Fibroblast of pulmonary artery (primary cell): ENCODE data around the gene PAN2.
"Not testable (repeated sequence)": the region's sequence is repeated elsewhere in the genome, so short reads cannot be mapped to it uniquely, and the experiment has no call there.

Experiments
- DNase-seq: peaks from one replicate; pipeline ENCODE4 v3.0.0-alpha.2; 2010; ENCODE audit warnings: low read depth
- H3K4me3 ChIP-seq: replicated peaks from 2 replicates; pipeline ENCODE4 v1.5.1; 2011; ENCODE audit warnings: low read depth, mild to moderate bottlenecking, control low read depth, low read length, moderate library complexity
- TF ChIP-seq, protein P1 (sequence below): IDR thresholded peaks from 2 replicates; pipeline ENCODE4 v1.5.1; 2011; ENCODE audit warnings: mild to moderate bottlenecking, control low read depth, low read length, inconsistent platforms; ENCODE audit errors: missing control alignments

PAN2 gene

DNA sequence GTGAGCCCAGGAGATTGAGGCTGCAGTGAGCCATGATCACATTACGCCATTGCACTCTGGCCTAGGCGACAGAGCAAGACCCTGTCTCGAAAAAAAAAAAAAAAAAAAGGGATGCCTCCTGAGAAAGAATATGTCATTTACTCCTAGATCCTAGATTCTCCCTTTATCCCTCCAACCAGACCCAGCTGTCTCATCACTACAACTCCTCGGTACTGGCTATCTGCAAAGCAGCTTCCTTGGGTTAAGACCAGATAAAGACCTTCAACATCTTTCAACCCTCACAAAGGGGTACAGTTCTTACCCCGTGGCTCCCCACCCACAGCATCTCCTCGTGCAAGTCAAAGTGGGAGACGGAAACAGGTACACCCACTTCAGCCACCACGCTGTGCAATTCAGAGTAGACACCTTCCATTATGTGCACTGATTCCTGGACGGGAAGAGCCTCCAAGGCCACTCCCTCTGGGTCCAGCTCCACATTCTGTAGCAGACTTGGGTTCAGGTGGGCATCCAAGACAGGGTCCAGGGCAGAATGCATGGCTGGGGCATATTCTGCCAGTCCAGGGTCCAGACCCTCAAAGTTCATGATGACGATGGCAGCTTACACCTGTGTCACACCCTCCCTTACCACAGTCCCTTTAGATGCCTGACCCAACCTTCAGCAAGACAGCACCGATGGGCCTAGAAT lies 1.1 kb downstream of the PAN2 start:
- no peak for DNase-seq
- TF ChIP-seq, protein P1, sequence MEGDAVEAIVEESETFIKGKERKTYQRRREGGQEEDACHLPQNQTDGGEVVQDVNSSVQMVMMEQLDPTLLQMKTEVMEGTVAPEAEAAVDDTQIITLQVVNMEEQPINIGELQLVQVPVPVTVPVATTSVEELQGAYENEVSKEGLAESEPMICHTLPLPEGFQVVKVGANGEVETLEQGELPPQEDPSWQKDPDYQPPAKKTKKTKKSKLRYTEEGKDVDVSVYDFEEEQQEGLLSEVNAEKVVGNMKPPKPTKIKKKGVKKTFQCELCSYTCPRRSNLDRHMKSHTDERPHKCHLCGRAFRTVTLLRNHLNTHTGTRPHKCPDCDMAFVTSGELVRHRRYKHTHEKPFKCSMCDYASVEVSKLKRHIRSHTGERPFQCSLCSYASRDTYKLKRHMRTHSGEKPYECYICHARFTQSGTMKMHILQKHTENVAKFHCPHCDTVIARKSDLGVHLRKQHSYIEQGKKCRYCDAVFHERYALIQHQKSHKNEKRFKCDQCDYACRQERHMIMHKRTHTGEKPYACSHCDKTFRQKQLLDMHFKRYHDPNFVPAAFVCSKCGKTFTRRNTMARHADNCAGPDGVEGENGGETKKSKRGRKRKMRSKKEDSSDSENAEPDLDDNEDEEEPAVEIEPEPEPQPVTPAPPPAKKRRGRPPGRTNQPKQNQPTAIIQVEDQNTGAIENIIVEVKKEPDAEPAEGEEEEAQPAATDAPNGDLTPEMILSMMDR: no peak
- H3K4me3 ChIP-seq: peak overlapping the region; percentile 67

DNA sequence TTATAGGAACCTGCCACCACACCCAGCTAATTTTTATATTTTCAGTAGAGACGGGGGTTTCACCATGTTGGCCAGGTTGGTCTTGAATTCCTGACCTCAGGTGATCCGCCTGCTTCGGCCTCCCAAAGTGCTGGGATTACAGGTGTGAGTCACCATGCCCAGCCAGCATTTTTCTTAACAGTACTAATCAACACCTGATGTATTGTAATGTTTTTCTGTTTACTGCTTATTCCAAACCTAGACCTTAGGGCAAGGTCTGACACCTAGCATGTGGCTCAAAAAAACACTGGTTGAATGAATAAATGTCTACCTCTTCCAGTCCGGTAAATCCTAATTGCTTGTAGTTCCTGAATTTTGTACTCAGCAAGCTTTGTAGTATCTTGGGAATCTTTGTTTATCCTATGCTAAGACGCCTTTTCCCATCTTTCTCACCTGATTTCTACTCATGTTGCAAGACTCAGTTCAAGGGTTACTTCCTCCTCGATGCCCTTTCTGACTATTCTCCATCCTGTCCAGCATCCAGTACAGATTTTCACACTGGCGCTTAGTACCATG lies 2.8 kb downstream of the PAN2 start:
- H3K4me3 ChIP-seq: no peak overlapping the region
- DNase-seq: no peak

DNA sequence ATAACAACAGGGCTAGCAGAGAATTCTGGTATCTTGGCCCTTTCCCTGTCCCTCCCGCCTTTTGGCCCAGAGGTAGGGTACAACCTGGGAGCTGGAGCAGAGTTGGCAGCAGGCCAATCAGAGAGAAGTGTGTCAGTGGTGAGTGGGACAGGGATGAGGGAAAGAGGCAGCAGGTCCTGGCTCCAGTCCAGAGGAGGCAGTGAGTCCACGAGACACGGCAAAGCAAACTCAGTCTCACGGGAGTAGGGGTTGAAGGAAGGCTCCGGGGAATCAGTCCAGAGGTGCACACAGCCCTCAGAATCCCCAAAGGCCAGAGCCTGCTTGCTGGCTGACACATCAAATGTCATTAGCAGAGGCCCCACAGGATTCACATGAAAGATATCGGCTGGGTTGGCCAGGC lies 7.3 kb downstream of the PAN2 start:
- DNase-seq: no peak
- H3K4me3 ChIP-seq: no peak overlapping the region
- TF ChIP-seq, protein P1: no peak

More for the DNA sequence above, 2.8 kb downstream of the PAN2 start:
- TF ChIP-seq, protein P1: no peak

DNA sequence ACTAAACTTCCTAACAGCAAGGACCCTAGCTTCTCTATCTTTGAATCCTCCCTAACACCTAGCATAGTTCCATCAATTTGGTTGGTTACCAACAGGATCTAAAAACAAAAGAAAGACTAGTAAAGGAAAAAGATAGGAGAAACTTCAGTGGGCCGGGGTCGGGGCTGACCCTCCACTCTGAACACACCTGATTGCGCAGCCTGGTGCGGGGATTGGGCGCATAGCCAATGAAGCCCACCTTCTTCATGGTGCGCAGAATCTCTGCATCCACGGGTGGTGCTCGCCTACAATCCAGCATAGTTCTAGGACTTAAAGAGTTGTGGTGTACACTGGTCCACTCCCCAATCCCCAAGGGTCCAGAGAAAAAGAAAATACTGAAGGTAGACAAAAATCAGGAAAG lies 7.7 kb downstream of the PAN2 start:
- TF ChIP-seq, protein P1: no peak
- DNase-seq: no peak
- H3K4me3 ChIP-seq: no peak overlapping the region

DNA sequence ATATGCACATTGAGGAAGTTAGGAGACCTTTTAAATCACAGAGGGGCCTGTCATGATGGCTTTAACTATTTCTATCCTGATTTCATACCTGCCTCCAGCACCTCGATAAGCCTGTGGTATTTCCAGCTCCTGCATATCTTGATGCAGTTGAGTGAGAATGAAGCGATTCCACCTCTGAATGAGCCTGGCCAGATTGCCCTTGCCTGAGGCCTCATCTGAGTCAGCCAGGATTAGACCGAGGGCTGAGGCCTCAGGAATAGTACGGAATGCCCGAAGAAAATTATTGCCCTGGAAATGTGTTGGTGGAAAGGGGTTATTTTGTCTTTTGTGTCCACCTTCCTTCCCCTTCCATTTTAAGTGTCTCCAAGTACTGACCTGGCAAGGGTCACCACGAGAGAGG lies 9.6 kb downstream of the PAN2 start:
- DNase-seq: no peak
- TF ChIP-seq, protein P1: no peak
- no peak overlapping the region for H3K4me3 ChIP-seq

DNA sequence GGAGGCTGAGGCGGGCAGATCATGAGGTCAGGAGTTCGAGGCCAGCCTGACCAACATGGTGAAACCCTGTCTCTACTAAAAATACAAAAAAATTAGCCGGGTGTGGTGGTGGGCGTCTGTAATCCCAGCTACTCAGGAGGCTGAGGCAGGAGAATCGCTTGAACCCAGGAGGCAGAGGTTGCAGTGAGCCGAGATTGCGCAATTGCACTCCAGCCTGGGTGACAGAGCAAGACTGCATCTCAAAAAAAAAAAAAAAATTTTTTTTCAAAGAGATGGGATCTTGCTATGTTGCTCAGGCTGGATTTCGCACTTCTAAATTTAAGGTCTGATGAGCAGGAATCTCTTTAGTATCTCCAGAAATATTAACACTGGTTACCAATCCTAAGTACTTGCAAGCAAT lies 12.2 kb downstream of the PAN2 start:
- H3K4me3 ChIP-seq, DNase-seq: not testable (repeated sequence)

DNA sequence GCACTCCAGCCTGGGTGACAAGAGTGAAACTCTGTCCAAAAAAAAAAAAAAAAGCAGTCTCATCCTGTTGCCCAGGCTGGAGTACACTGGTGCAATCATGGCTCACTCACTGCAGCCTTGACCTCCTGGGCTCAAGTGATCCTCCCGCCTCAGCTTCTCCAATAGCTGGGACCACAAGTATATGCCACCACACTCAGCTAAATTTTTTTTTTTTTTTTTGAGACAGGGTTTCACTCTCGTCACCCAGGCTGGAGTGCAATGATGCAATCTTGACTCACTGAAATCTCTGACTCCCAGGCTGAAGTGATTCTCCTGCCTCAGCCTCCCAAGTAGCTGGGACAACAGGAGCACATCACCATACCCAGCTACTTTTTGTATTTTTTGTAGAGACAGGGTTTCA lies 12.8 kb downstream of the PAN2 start:
- H3K4me3 ChIP-seq: no peak overlapping the region
- TF ChIP-seq, protein P1: no peak
- no peak for DNase-seq
